Measurements from ENCODE around the gene KCNQ1OT1. TPM values are rescaled to one million over a fixed set of nuclear protein-coding genes. Genes with fewer than 3 reads are reported as not detected.

Gene KCNQ1OT1
- total RNA-seq, 1 donor from 2014 or later = 0.51 TPM

DNA sequence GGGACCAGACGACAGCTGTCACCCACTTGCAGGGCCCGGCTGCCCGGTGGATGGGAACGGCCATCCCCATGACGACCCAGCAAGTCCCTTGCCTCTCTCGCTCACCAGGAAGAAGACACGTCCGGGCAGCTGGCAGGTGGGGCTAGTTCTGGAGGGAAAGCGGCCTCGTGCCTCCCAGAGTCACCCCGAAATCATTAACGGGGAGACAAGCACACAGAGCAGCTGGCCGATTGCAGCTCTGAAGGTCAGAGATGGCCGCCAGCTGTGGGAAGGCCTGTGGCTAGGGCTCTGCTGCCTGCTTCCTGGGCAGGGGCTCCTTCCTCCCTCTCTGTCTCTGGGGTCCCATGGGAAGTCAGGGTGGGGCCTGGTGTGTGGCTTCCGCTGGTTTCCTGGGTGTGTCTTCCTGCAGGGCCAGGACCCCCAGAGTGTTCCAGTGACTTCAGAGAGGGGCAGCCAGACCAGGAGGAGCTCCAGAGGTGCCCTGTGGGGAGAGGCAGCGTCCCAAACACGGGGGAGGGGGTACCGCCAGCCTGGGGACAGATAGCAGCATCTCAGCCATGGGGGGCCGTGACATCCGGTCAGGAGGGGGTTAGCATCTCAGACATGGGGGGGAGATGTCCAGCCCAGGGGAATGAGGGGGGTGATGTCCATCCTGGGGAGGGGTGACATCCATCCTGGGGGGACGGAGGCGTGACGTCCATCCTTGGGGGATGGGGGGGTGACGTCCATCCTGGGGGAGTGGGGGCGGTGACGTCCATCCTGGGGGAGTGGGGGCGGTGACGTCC is 140.1 kb downstream of the KCNQ1OT1 start:
- DNase-seq (ENCODE audit: low read depth in 2 of 2) = no peak

DNA sequence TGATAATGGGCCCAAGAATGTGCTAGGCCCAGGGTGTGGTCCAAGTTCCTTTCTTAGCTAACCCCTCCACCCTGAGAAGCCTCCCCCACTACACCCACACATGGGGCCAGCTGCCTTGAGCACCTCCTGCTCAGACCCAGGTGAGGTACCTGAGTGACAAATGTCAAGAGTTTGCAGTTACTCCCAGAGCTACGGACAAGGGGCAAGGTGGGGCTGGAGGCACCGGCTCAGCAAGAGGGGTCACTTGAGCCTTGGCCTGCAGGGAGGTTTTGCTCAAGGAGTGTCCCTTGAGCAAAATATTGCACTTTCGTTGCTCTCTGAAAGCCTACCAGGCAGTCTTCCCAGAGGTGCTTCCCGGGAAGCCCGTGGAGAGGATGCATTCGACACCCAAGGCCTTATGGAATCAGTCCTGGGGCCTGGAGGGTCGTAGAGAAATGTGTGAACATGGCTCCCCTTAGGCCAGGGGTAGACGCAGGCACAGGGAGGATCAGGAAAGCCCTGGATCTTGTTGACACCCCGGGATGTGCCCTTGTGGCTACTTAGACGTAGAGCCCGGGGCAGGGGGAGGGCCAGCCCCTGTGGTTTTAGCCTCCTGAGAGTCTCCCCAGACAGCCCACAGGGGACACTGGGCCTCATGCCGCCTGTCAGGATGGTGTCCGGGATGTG is 140.8 kb downstream of the KCNQ1OT1 start:
- no peak for DNase-seq (ENCODE audit: low read depth in 2 of 2)

DNA sequence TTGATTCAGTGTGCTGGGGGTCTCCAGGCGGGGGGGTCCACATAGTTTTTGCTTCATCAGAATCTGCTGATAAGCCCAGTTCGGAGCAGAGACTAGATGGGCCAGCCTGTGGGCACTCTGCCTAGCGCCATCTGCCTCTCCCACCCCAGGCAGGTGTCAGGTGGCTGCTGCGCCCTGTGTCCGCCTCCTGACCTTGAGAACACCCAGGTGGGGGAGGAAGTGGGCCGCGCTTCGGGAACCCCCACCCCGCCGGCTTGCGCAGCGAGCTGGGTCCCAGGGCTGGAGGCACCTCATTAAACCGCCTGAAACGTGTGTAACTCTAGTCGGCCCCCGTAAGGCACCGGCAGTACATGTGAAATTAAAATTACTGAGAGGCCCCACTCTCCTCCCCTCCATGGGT is 141.4 kb downstream of the KCNQ1OT1 start:
- no peak for DNase-seq (ENCODE audit: low read depth in 2 of 2)

Other genes with a start within 250 kb of the KCNQ1OT1 start
- 19.4 and 58.8 TPM in 2 replicates for gene CDKN1C, start 185.8 kb upstream of the KCNQ1OT1 start, total RNA-seq
- 1.9 and 2.4 TPM in 2 replicates for gene PHLDA2, start 229.4 kb upstream of the KCNQ1OT1 start, total RNA-seq

Measured in dermis microvascular lymphatic vessel endothelial cell (primary cell).